ENCODE results near the gene KLF15.

DNA sequence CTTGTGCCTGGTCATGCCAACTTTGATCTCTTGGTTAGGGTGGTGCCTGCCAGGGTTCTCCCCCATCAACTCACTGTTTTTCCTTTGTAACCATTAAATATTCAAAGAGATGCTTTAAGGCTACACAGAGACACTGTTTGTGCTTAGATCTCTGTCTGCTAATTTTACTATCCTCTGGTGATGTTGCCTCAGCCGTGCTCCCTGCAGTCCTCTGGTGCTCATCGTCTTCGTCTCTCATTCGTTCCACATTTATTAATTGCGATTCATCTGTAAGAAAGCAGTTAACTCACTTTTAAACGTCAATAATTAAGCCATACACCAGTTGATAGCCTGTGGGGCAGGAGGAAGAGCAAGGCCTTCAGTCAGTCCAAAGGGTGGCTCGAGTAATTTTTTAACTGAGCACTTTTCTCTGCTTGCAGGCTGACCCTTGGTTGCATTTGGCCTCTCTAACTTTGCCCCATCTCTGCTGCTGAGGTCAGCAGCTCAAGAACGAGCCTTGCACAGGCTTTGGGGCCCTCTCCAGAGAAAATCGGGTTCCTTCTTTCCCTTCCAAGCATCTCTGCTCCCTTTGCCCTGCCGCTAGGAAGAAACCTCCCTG, 62.9 kb downstream of the KLF15 start:
- TF ChIP-seq, protein P1, sequence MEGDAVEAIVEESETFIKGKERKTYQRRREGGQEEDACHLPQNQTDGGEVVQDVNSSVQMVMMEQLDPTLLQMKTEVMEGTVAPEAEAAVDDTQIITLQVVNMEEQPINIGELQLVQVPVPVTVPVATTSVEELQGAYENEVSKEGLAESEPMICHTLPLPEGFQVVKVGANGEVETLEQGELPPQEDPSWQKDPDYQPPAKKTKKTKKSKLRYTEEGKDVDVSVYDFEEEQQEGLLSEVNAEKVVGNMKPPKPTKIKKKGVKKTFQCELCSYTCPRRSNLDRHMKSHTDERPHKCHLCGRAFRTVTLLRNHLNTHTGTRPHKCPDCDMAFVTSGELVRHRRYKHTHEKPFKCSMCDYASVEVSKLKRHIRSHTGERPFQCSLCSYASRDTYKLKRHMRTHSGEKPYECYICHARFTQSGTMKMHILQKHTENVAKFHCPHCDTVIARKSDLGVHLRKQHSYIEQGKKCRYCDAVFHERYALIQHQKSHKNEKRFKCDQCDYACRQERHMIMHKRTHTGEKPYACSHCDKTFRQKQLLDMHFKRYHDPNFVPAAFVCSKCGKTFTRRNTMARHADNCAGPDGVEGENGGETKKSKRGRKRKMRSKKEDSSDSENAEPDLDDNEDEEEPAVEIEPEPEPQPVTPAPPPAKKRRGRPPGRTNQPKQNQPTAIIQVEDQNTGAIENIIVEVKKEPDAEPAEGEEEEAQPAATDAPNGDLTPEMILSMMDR (optimal IDR thresholded peaks at IDR 0.05 in 1 of 3, IDR thresholded peaks at IDR 0.05 in 1 of 3, conservative IDR thresholded peaks at IDR 0.05 in 1 of 3; ENCODE audit: extremely low read depth in 1 of 3, insufficient read depth in 2 of 3, low read length in 3 of 3): no peak
- TF ChIP-seq EZH2 (IDR thresholded peaks at IDR 0.05; ENCODE audit: low read length): no peak
